ENCODE results near the gene BLTP3B. TPM values are rescaled to one million over a fixed set of nuclear protein-coding genes. Genes with fewer than 3 reads are reported as not detected.

Gene BLTP3B
- total RNA-seq, 2 donors from 2014 or later = 20.2 to 23.8 TPM

DNA sequence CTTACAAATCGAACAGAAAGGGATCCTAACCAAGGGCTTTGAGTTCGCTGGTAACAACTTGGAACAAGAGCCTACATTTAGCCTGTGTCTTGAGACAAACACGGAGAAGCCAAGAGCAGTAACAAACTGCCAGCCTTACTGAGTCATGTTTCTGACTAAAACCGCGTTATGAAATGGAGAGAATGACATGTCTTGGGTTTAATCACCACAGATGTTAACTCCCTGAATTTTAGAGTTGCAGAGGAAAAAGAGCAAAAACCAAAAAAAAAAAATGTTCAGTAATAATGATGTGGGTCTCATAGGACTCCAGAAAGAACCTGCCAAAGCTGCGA lies 1.0 kb downstream of the BLTP3B start:
- TF ChIP-seq, protein P1, sequence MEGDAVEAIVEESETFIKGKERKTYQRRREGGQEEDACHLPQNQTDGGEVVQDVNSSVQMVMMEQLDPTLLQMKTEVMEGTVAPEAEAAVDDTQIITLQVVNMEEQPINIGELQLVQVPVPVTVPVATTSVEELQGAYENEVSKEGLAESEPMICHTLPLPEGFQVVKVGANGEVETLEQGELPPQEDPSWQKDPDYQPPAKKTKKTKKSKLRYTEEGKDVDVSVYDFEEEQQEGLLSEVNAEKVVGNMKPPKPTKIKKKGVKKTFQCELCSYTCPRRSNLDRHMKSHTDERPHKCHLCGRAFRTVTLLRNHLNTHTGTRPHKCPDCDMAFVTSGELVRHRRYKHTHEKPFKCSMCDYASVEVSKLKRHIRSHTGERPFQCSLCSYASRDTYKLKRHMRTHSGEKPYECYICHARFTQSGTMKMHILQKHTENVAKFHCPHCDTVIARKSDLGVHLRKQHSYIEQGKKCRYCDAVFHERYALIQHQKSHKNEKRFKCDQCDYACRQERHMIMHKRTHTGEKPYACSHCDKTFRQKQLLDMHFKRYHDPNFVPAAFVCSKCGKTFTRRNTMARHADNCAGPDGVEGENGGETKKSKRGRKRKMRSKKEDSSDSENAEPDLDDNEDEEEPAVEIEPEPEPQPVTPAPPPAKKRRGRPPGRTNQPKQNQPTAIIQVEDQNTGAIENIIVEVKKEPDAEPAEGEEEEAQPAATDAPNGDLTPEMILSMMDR (IDR thresholded peaks at IDR 0.05) = no peak
- Histone ChIP-seq H3K27ac (peak overlapping the region; percentile 94), H3K9me3 (no peaks in the 10 kb centered on the region), H3K9ac (ENCODE audit: low read depth in 2 of 2, low read length in 2 of 2) (peak overlapping the region; percentile 84 to 96), H3K4me1 (no peaks in the 10 kb centered on the region), H3K27me3 (no peaks in the 10 kb centered on the region), H3K36me3 (no peaks in the 10 kb centered on the region), H3K4me3 (peak overlapping the region; percentile 89)
- peak; percentile 31 for DNase-seq
- intact Hi-C loops (cut with DNase I) = no loop called here

DNA sequence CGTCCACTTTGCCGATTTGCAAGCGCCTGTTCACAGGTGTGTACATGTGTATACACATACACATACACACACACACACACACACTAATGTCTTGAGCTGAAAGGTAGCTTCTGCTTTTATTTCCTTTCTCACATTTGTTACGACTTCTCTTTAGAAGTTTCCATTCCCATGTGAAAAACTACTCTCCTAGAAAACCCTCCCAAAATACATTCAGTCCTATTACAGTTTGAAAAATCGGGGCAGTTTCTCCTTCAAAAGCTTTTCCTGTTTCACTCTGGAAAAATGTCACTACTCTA lies 3.9 kb downstream of the BLTP3B start:
- Histone ChIP-seq H3K27me3 (no peaks in the 10 kb centered on the region), H3K9me3 (no peaks in the 10 kb centered on the region), H3K36me3 (no peaks in the 10 kb centered on the region), H3K27ac (no peak overlapping the region), H3K4me1 (no peaks in the 10 kb centered on the region), H3K4me3 (no peak overlapping the region), H3K9ac (ENCODE audit: low read depth in 2 of 2, low read length in 2 of 2) (no peak overlapping the region)
- no peak for DNase-seq
- TF ChIP-seq, protein P1 (IDR thresholded peaks at IDR 0.05) = no peak
- intact Hi-C loops (cut with DNase I) = no loop called here

DNA sequence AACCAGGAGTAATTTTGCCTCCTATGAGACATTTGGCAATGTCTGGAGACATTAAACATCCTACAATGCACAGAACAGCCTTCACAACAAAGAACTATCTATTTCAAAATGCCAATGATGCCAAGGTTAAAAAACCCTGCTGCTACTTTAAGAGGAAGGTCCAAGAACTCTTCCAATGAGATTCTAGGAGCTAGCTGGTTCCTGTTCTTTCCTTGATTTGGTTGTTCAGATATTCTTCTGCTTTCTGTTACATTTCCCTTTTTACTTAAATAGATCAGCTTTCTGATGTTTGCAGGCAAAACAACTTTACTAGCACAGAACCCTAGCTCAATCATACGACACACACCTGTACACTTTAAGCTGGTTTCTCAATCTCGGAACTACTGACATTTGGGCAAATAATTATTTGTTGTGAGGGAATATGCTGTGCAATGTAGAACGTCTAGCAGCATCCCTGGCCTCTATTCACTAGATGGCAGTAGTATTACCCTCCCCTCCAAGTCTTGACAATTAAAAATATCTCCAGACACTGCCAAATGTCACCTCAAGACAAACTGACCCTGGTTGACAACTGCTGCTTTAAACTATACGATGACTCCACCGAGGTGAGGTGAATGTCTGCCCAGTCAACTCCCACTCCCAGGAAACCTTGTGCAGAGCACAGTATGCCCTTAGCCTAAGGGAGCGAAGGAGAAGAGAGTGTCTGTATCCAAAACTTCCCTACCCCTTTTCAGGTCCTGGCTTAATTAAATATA lies 4.4 kb downstream of the BLTP3B start:
- H3K4me1 ChIP-seq = no peaks in the 10 kb centered on the region
- no peak overlapping the region for H3K9ac ChIP-seq (ENCODE audit: low read depth in 2 of 2, low read length in 2 of 2)
- intact Hi-C loops (cut with DNase I) = no loop called here
- TF ChIP-seq, protein P1 (IDR thresholded peaks at IDR 0.05) = no peak
- DNase-seq = no peak
- no peaks in the 10 kb centered on the region for H3K36me3 ChIP-seq
- H3K9me3 ChIP-seq = no peaks in the 10 kb centered on the region
- H3K27ac ChIP-seq = no peak overlapping the region
- no peaks in the 10 kb centered on the region for H3K27me3 ChIP-seq
- H3K4me3 ChIP-seq = no peak overlapping the region

DNA sequence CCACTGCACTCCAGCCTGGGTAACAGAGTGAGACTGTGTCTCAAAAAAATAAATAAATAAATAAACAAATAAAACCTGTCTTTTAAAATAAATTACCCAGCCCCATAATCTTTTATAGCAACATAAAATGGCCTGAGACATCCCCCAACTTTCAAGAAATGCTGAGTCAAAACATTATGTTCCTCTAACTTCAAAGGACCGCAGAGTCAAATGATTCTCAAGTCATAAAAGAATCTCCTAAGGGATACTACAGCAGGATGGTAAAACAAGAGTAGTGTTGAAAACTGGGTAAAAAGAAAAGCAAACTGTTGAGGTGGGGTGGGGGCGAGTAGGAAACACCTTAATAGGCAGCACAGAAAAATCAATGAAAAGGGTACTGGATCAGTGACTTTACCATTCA lies 9.5 kb downstream of the BLTP3B start:
- TF ChIP-seq, protein P1 (IDR thresholded peaks at IDR 0.05) = no peak

DNA sequence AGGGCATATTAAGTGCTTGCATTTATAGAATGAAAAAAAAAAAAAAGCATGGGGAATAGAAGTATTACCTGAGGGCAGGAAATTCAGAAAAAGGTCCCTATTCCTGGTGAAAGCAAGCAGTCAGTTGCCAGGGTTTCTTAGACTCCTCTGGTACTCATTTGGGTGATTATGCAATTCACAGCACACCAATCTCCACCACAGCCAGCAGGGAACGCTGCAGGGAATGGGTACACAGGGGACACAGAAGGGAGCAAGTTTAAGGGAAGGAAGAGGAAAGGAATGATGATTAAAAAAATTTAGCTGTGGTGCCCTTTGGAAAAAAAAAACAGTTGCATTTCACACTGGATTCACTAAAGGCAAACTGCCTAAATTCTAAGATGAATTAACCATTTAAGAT lies 14.2 kb downstream of the BLTP3B start:
- Histone ChIP-seq H3K4me3 (no peak overlapping the region), H3K36me3 (no peaks in the 10 kb centered on the region), H3K4me1 (no peaks in the 10 kb centered on the region), H3K27ac (no peak overlapping the region), H3K9ac (ENCODE audit: low read depth in 2 of 2, low read length in 2 of 2) (no peak overlapping the region), H3K9me3 (no peaks in the 10 kb centered on the region), H3K27me3 (no peaks in the 10 kb centered on the region)
- TF ChIP-seq, protein P1 (IDR thresholded peaks at IDR 0.05) = no peak
- peak; percentile 31 for DNase-seq
- intact Hi-C loops (cut with DNase I) = no loop called here

More for the DNA sequence above, 9.5 kb downstream of the BLTP3B start:
- no peaks in the 10 kb centered on the region for H3K36me3 ChIP-seq
- intact Hi-C loops (cut with DNase I) = no loop called here
- no peaks in the 10 kb centered on the region for H3K4me1 ChIP-seq
- H3K4me3 ChIP-seq = no peak overlapping the region
- H3K27me3 ChIP-seq = no peaks in the 10 kb centered on the region
- no peaks in the 10 kb centered on the region for H3K9me3 ChIP-seq
- no peak for DNase-seq
- no peak overlapping the region for H3K9ac ChIP-seq (ENCODE audit: low read depth in 2 of 2, low read length in 2 of 2)
- no peak overlapping the region for H3K27ac ChIP-seq

Data from colonic mucosa (tissue), 4 donors.